Caco-2 (cell line): Measurements from ENCODE around the gene SLC35E1. TPM values are rescaled to one million over a fixed set of nuclear protein-coding genes. Genes with fewer than 3 reads are reported as not detected.

Source experiments
- BruUV-seq: library from RNA; stranded (reverse); fragments of 400-500 nt; replicated peaks from 2 replicates; lab custom pipeline; 2021; lab: Mats Ljungman, UMichigan
- CTCF ChIA-PET: fragments of 300-600 bp; sonication (Branson Sonifier 250); formaldehyde crosslinking; loops from one replicate; lab custom pipeline; 2022; ENCODE audit warnings: antibody characterized with exemption; lab: Charles Lee
- POLR2A ChIA-PET: fragments of 300-600 bp; sonication (Branson Sonifier 250); formaldehyde crosslinking; loops from one replicate; lab custom pipeline; 2022; ENCODE audit warnings: antibody characterized with exemption; lab: Charles Lee
- DNase-seq, 2 experiments: peaks; one replicate each; pipeline versions ENCODE4 v3.0.0 to v3.0.0-alpha.2; 2020 to 2022
- H3K27me3 ChIP-seq: replicated peaks from 2 replicates; pipeline ENCODE4 v1.6.0; 2011; ENCODE audit warnings: low read length; ENCODE audit not compliant: control insufficient read depth, insufficient read depth
- H3K36me3 ChIP-seq: 2 replicates; pipeline ENCODE4 v1.5.1; 2011; ENCODE audit warnings: low read length; ENCODE audit not compliant: control insufficient read depth, insufficient read depth
- H3K4me1 ChIP-seq: fragments of 250-450 bp; sonication (Bioruptor Pico); 2 replicates; pipeline ENCODE4 v1.5.1; 2020; ENCODE audit warnings: mild to moderate bottlenecking
- H3K4me3 ChIP-seq: 2 replicates; pipeline ENCODE4 v1.5.1; 2011; ENCODE audit warnings: low read depth, mild to moderate bottlenecking, control low read depth, low read length
- H3K9me3 ChIP-seq: fragments of 250-450 bp; sonication (Bioruptor Pico); 2 replicates; pipeline ENCODE4 v1.5.1; 2020; ENCODE audit warnings: mild to moderate bottlenecking, moderate library complexity
- H3K27ac Mint-ChIP-seq: one replicate; pipeline ENCODE4 v1.8.0; 2022; ENCODE audit warnings: mixed read lengths; ENCODE audit not compliant: unreplicated experiment
- H3K27me3 Mint-ChIP-seq: one replicate; pipeline ENCODE4 v1.8.0; 2022; ENCODE audit warnings: mixed read lengths; ENCODE audit not compliant: insufficient read depth, unreplicated experiment
- H3K36me3 Mint-ChIP-seq: one replicate; pipeline ENCODE4 v1.8.0; 2022; ENCODE audit warnings: mild to moderate bottlenecking, mixed read lengths; ENCODE audit not compliant: insufficient read depth, unreplicated experiment
- H3K4me1 Mint-ChIP-seq: one replicate; pipeline ENCODE4 v1.8.0; 2022; ENCODE audit warnings: low read depth, mixed read lengths; ENCODE audit not compliant: unreplicated experiment
- H3K4me3 Mint-ChIP-seq: one replicate; pipeline ENCODE4 v1.8.0; 2022; ENCODE audit warnings: mild to moderate bottlenecking, moderate library complexity, mixed read lengths; ENCODE audit not compliant: unreplicated experiment
- H3K9me3 Mint-ChIP-seq: one replicate; pipeline ENCODE4 v1.8.0; 2022; ENCODE audit warnings: mixed read lengths; ENCODE audit not compliant: unreplicated experiment
- intact Hi-C: fragments of 100-400 bp; cut with micrococcal nuclease; formaldehyde crosslinking; loops from one replicate; pipeline ENCODE4 v1.10.0; 2022; ENCODE audit not compliant: unreplicated experiment
- total RNA-seq: library from RNA; stranded (reverse); gene quantifications from 2 replicates; pipeline ENCODE4 v1.2.3, GENCODE V29; 2022
- TF ChIP-seq, protein P1 (sequence below), 2 experiments: fragments of 200-600 bp in 1 of 2; IDR thresholded peaks; 1 replicate in 1 of 2; 2 replicates in 1 of 2; pipeline versions ENCODE4 v1.5.1 to v1.8.0; 2011 to 2022; ENCODE audit warnings: antibody characterized with exemption in 1 of 2, control low read depth in 1 of 2, inconsistent platforms in 1 of 2, low read depth in 1 of 2, low read length in 1 of 2, mild to moderate bottlenecking in 1 of 2, moderate library complexity in 1 of 2; ENCODE audit not compliant: insufficient read depth in 1 of 2, severe bottlenecking in 1 of 2, unreplicated experiment in 1 of 2

Gene SLC35E1
- total RNA-seq, 1 experiment from 2014 or later, result 37.9 TPM

DNA sequence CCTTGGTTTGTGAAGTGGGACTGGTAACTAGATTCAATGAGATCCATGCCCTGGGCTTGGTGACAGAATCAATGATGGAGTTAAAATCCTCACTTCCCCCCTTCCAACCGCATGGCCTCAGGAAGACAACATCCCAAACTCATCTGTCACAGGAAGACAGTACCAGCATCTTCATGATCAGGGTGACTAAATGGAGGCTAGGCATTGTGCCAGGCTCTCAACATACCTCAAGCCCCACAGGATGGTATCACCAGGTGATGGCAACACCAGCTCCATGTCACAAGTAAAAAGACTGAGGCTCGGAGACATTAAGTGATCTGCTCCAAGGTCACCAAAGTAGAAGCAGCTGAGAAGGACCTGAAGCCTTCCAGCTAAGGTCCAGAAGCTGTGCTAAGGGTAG, 41.6 kb upstream of the SLC35E1 start:
- intact Hi-C loops, result no loop called here
- H3K4me1 ChIP-seq, result no peaks in the 10 kb centered on the region
- no peak overlapping the region for H3K4me3 ChIP-seq
- no peaks in the 10 kb centered on the region for H3K27me3 Mint-ChIP-seq
- ChIA-PET CTCF (no interaction called here), POLR2A (no interaction called here)
- no peak overlapping the region for H3K4me3 Mint-ChIP-seq
- TF ChIP-seq, protein P1, sequence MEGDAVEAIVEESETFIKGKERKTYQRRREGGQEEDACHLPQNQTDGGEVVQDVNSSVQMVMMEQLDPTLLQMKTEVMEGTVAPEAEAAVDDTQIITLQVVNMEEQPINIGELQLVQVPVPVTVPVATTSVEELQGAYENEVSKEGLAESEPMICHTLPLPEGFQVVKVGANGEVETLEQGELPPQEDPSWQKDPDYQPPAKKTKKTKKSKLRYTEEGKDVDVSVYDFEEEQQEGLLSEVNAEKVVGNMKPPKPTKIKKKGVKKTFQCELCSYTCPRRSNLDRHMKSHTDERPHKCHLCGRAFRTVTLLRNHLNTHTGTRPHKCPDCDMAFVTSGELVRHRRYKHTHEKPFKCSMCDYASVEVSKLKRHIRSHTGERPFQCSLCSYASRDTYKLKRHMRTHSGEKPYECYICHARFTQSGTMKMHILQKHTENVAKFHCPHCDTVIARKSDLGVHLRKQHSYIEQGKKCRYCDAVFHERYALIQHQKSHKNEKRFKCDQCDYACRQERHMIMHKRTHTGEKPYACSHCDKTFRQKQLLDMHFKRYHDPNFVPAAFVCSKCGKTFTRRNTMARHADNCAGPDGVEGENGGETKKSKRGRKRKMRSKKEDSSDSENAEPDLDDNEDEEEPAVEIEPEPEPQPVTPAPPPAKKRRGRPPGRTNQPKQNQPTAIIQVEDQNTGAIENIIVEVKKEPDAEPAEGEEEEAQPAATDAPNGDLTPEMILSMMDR (IDR thresholded peaks at IDR 0.05; ENCODE audit: insufficient read depth in 1 of 2, low read depth in 1 of 2, low read length in 1 of 2, severe bottlenecking in 1 of 2, unreplicated experiment in 1 of 2), result no peak
- peaks cover 21% of the 10 kb centered on the region for H3K36me3 Mint-ChIP-seq
- no TSS peak for BruUV-seq
- no peak overlapping the region for H3K27ac Mint-ChIP-seq
- no peak for DNase-seq
- H3K9me3 Mint-ChIP-seq, result no peaks in the 10 kb centered on the region
- H3K36me3 ChIP-seq, result no peaks in the 10 kb centered on the region
- H3K27me3 ChIP-seq, result no peaks in the 10 kb centered on the region
- H3K9me3 ChIP-seq, result no peaks in the 10 kb centered on the region
- peaks cover 7% of the 10 kb centered on the region for H3K4me1 Mint-ChIP-seq

- H3K27me3 Mint-ChIP-seq, result no peaks in the 10 kb centered on the region
- Histone ChIP-seq H3K27me3 (no peaks in the 10 kb centered on the region), H3K36me3 (no peaks in the 10 kb centered on the region), H3K4me3 (no peak overlapping the region), H3K4me1 (no peaks in the 10 kb centered on the region), H3K9me3 (no peaks in the 10 kb centered on the region)
- ChIA-PET POLR2A (no interaction called here), CTCF (no interaction called here)
- H3K4me1 Mint-ChIP-seq, result peaks cover 7% of the 10 kb centered on the region
- no peak overlapping the region for H3K4me3 Mint-ChIP-seq
- BruUV-seq, result no TSS peak
- H3K9me3 Mint-ChIP-seq, result no peaks in the 10 kb centered on the region
- TF ChIP-seq, protein P1 (IDR thresholded peaks at IDR 0.05; ENCODE audit: insufficient read depth in 1 of 2, low read depth in 1 of 2, low read length in 1 of 2, severe bottlenecking in 1 of 2, unreplicated experiment in 1 of 2), result no peak
- intact Hi-C loops, result no loop called here
- DNase-seq, result no peak
- no peak overlapping the region for H3K27ac Mint-ChIP-seq
- H3K36me3 Mint-ChIP-seq, result peaks cover 19% of the 10 kb centered on the region
Observed at GRCh38 chr19:16612636-16613035, 40.4 kb upstream of the SLC35E1 start.

DNA sequence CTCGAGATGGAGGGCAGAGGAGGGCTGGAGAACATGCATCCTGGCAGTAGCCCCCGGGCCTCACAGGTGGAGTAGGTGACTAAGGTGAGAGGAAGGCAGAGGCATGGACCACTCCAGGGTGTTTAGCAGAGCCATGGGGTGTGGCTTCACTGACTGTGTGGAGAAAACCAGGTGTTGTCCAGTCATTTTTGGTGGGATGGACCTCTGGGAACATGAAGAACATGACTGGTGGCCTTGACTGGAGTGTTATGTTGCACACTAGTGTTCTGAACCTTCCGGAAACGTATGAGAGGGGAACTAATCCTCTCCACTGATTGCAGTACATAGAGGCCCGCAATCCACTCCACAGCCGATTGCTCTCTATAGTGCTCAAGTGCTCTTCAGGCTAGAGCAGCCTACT, 38.9 kb upstream of the SLC35E1 start:
- intact Hi-C loops, result no loop called here
- BruUV-seq, result no TSS peak
- Mint-ChIP-seq H3K4me3 (no peak overlapping the region), H3K27me3 (no peaks in the 10 kb centered on the region), H3K27ac (no peak overlapping the region), H3K9me3 (no peaks in the 10 kb centered on the region), H3K36me3 (peaks cover 11% of the 10 kb centered on the region), H3K4me1 (peaks cover 7% of the 10 kb centered on the region)
- TF ChIP-seq, protein P1 (IDR thresholded peaks at IDR 0.05; ENCODE audit: insufficient read depth in 1 of 2, low read depth in 1 of 2, low read length in 1 of 2, severe bottlenecking in 1 of 2, unreplicated experiment in 1 of 2), result no peak
- H3K4me3 ChIP-seq, result no peak overlapping the region
- H3K36me3 ChIP-seq, result peaks cover 3% of the 10 kb centered on the region; the same call in 1 of the 2 replicates
- no peaks in the 10 kb centered on the region for H3K9me3 ChIP-seq
- ChIA-PET CTCF (no interaction called here), POLR2A (no interaction called here)
- DNase-seq, result no peak
- no peaks in the 10 kb centered on the region for H3K27me3 ChIP-seq
- no peaks in the 10 kb centered on the region for H3K4me1 ChIP-seq
